ENCODE data around the gene SENP3. TPM values are rescaled to one million over a fixed set of nuclear protein-coding genes. Genes with fewer than 3 reads are reported as not detected.
"Not testable (repeated sequence)": the region's sequence is repeated elsewhere in the genome, so short reads cannot be mapped to it uniquely, and the experiment has no call there.

Gene SENP3
- total and polyA plus RNA-seq, 2 donors = 44.7 to 54.2 TPM

DNA sequence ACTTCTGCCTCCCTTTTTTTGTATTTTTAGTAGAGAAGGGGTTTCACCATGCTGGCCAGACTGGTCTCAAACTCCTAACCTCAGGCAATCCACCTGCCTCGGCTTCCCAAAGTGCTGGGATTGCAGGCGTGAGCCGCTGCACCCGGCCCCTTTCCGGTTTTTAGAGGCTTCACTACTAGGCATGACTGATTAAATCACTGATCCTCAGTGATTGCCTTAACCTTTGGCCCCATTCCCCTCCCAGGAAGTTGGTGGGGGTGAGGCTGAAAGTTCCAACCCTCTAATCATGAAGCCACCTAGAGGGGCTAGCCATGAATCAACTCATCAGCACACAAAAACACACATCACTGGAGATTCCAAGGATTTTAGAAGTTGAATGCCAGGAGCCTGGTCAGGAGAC, 35.8 kb downstream of the SENP3 start:
- H3K27ac ChIP-seq (ENCODE audit: low read depth in 1 of 2, low read length in 1 of 2); H3K27me3 ChIP-seq (ENCODE audit: control insufficient read depth in 2 of 2, insufficient read depth in 1 of 2, low read length in 1 of 2); H3K4me3 ChIP-seq (ENCODE audit: low read length in 2 of 2); H3K4me1 ChIP-seq (ENCODE audit: control insufficient read depth in 2 of 2, insufficient read depth in 2 of 2, low read length in 2 of 2); DNase-seq (ENCODE audit: low read depth in 6 of 9, low spot score in 9 of 9); H3K9me3 ChIP-seq (ENCODE audit: control insufficient read depth in 2 of 2, insufficient read depth in 1 of 2, low read length in 1 of 2): not testable (repeated sequence)
- 98% methylated on average over 5 of the region's 5 CpGs for WGBS
- peaks cover 84 to 85% of the 10 kb centered on the region in 2 donors for H3K36me3 ChIP-seq (ENCODE audit: control insufficient read depth in 2 of 2, insufficient read depth in 2 of 2, low read length in 1 of 2)

DNA sequence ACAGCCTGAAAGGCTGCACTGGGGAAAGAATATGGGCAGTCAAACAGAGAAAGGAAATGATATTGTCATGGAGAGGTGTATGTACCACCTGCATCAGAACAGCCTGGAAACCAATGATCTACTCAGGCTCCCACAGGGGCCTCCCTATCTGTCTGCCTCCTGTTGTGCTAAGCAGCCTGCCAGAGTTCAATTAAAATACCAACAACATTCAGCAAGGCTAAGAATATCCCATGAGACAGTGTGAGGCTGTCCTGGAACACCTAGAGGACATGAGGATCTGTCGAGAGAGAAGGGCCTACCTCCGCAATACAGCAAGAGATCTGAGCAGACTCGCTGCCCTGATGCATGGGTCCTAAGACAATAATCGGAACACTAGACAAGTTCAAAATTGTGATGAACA, 44.6 kb downstream of the SENP3 start:
- DNase-seq (ENCODE audit: low read depth in 6 of 9, low spot score in 9 of 9) = no peak
- H3K27me3 ChIP-seq (ENCODE audit: control insufficient read depth in 2 of 2, insufficient read depth in 1 of 2, low read length in 1 of 2) = no peaks in the 10 kb centered on the region
- no peak overlapping the region for H3K4me3 ChIP-seq (ENCODE audit: low read length in 2 of 2)
- H3K27ac ChIP-seq (ENCODE audit: low read depth in 1 of 2, low read length in 1 of 2) = no peak overlapping the region
- no peaks in the 10 kb centered on the region for H3K9me3 ChIP-seq (ENCODE audit: control insufficient read depth in 2 of 2, insufficient read depth in 1 of 2, low read length in 1 of 2)
- no peaks in the 10 kb centered on the region for H3K4me1 ChIP-seq (ENCODE audit: control insufficient read depth in 2 of 2, insufficient read depth in 2 of 2, low read length in 2 of 2)
- peaks cover 47 to 60% of the 10 kb centered on the region in 2 donors for H3K36me3 ChIP-seq (ENCODE audit: control insufficient read depth in 2 of 2, insufficient read depth in 2 of 2, low read length in 1 of 2)
- WGBS = 100% methylated on average over 4 of the region's 4 CpGs

DNA sequence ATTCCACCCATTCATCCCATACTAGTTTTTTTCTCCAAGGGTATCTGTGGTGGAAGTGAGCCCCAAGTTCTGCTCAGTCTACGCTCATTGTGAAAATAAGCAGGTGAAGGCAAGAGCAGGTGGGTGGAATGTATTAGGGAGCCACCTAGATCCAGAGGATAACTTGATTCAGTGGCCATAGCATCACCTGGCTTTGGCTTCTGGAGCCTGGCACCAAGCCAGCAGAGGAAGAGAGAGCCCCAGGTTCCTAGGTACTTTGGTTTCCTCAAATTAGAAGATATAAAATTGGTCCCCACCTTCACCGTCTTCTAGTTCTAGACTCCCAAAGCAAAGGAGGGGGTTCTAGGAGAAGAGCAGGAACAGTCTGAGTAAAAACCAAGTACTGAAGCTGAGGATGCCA, 48.9 kb downstream of the SENP3 start:
- H3K4me1 ChIP-seq (ENCODE audit: control insufficient read depth in 2 of 2, insufficient read depth in 2 of 2, low read length in 2 of 2) = peaks cover 16 to 21% of the 10 kb centered on the region in 2 donors
- H3K9me3 ChIP-seq (ENCODE audit: control insufficient read depth in 2 of 2, insufficient read depth in 1 of 2, low read length in 1 of 2) = no peaks in the 10 kb centered on the region
- 98% methylated on average over 2 of the region's 2 CpGs for WGBS
- no peak for DNase-seq (ENCODE audit: low read depth in 6 of 9, low spot score in 9 of 9)
- peaks cover 7 to 26% of the 10 kb centered on the region in 2 donors for H3K36me3 ChIP-seq (ENCODE audit: control insufficient read depth in 2 of 2, insufficient read depth in 2 of 2, low read length in 1 of 2)
- H3K27me3 ChIP-seq (ENCODE audit: control insufficient read depth in 2 of 2, insufficient read depth in 1 of 2, low read length in 1 of 2) = no peaks in the 10 kb centered on the region
- no peak overlapping the region for H3K27ac ChIP-seq (ENCODE audit: low read depth in 1 of 2, low read length in 1 of 2)
- no peak overlapping the region for H3K4me3 ChIP-seq (ENCODE audit: low read length in 2 of 2)

DNA sequence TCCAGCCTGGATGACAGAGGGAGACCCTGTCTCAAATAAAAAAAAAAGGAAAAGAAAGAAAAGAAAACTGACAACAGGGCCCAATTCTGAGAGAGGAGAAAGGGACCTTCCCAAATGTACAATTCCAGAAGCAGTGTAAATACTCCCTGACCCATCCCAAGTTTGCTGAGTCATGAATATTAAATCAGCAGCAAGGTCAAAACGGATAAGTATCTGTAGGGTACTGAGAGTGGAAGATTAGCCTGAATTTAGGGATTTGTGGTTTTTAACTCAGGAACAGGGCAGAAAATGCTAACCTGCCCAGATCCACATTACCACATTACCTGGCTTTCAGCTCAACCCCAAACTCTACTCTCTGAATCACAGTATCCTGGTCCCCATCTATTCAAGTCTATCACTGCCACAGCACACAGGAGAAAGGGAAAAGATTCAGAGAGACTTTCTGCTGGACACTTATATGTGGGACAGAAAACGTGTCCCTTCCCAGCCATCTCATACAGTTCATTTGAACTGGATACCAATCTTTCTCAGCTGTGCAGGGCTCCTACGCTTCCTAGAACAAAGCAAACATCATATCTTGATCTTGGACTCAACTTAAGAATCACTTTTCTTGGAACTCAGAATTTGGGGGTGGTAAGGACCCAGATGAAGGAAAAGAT, 50.0 kb downstream of the SENP3 start:
- H3K27me3 ChIP-seq (ENCODE audit: control insufficient read depth in 2 of 2, insufficient read depth in 1 of 2, low read length in 1 of 2) = no peaks in the 10 kb centered on the region
- no peaks in the 10 kb centered on the region for H3K9me3 ChIP-seq (ENCODE audit: control insufficient read depth in 2 of 2, insufficient read depth in 1 of 2, low read length in 1 of 2)
- no peak overlapping the region for H3K4me3 ChIP-seq (ENCODE audit: low read length in 2 of 2)
- 85% methylated on average over 3 of the region's 3 CpGs for WGBS
- no peak for DNase-seq (ENCODE audit: low read depth in 6 of 9, low spot score in 9 of 9)
- peaks cover 16 to 22% of the 10 kb centered on the region in 2 donors for H3K4me1 ChIP-seq (ENCODE audit: control insufficient read depth in 2 of 2, insufficient read depth in 2 of 2, low read length in 2 of 2)
- H3K36me3 ChIP-seq (ENCODE audit: control insufficient read depth in 2 of 2, insufficient read depth in 2 of 2, low read length in 1 of 2) = peaks cover 0 to 18% of the 10 kb centered on the region in 2 donors
- H3K27ac ChIP-seq (ENCODE audit: low read depth in 1 of 2, low read length in 1 of 2) = peak overlapping the region in 1 of 2 donors; percentile 18

DNA sequence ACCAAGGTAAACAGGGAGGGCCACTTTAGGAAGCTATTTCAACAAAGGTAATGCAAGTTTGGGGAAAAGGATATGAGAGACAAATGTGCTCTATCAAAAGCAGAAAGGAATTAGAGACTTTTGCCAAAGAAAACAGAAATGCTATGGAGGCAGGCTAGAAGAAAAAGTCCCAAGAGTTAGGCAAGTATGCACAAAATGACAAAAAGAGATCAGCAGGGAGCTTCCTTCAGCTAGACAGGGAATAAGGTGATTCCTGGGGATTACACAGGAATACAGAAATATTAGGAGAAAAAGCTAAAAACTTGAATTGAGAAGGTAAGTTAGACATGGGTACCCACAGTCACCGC, 50.5 kb downstream of the SENP3 start:
- Histone ChIP-seq H3K36me3 (ENCODE audit: control insufficient read depth in 2 of 2, insufficient read depth in 2 of 2, low read length in 1 of 2) (peaks cover 0 to 18% of the 10 kb centered on the region in 2 donors), H3K4me1 (ENCODE audit: control insufficient read depth in 2 of 2, insufficient read depth in 2 of 2, low read length in 2 of 2) (peaks cover 16 to 22% of the 10 kb centered on the region in 2 donors), H3K27me3 (ENCODE audit: control insufficient read depth in 2 of 2, insufficient read depth in 1 of 2, low read length in 1 of 2) (no peaks in the 10 kb centered on the region), H3K9me3 (ENCODE audit: control insufficient read depth in 2 of 2, insufficient read depth in 1 of 2, low read length in 1 of 2) (no peaks in the 10 kb centered on the region), H3K4me3 (ENCODE audit: low read length in 2 of 2) (no peak overlapping the region), H3K27ac (ENCODE audit: low read depth in 1 of 2, low read length in 1 of 2) (no peak overlapping the region)
- no peak for DNase-seq (ENCODE audit: low read depth in 6 of 9, low spot score in 9 of 9)
- 100% methylated on average over 1 of the region's 1 CpG for WGBS

DNA sequence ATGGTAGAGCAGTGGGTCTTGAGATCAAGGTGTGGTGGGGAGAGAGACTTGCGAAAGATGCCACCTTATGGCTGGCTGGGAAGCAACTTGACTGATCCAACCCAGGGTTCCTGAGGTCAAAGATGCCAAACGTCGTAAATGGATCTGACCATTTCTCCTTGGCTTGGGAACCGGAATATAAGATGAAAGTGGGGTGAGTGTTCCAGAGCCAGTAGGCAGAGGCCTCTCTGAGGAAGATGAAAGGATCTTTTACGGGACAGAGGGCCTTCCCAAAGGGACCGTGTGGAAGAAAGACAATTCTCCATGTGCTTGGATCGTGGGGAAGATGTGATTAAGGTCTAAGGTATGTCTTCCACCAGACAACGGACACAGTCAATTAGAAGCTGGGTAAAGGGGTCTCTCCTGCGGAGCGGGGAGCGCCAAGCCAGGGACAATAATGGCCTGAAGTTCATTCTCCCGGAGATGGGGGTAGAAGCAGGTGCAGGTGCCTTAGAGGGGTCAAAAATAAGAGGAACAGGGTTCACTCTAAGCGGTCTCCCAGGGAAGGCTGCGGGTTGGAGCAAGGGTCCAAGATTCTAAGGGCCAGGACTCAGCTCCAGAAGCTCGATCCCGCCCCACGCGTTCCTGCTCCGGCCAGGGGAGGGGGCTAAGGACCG, 52.2 kb downstream of the SENP3 start:
- WGBS = 16% methylated on average over 20 of the region's 20 CpGs
- H3K4me3 ChIP-seq (ENCODE audit: low read length in 2 of 2) = peak overlapping the region; percentile 80 to 89
- H3K9me3 ChIP-seq (ENCODE audit: control insufficient read depth in 2 of 2, insufficient read depth in 1 of 2, low read length in 1 of 2) = no peaks in the 10 kb centered on the region
- DNase-seq (ENCODE audit: low read depth in 6 of 9, low spot score in 9 of 9) = peak in 4 of 9 donors; percentile 8 to 31 (median 26)
- H3K27ac ChIP-seq (ENCODE audit: low read depth in 1 of 2, low read length in 1 of 2) = peak overlapping the region; percentile 55 to 96
- H3K36me3 ChIP-seq (ENCODE audit: control insufficient read depth in 2 of 2, insufficient read depth in 2 of 2, low read length in 1 of 2) = peaks cover 0 to 15% of the 10 kb centered on the region in 2 donors
- H3K27me3 ChIP-seq (ENCODE audit: control insufficient read depth in 2 of 2, insufficient read depth in 1 of 2, low read length in 1 of 2) = no peaks in the 10 kb centered on the region
- peaks cover 16 to 22% of the 10 kb centered on the region in 2 donors for H3K4me1 ChIP-seq (ENCODE audit: control insufficient read depth in 2 of 2, insufficient read depth in 2 of 2, low read length in 2 of 2)

DNA sequence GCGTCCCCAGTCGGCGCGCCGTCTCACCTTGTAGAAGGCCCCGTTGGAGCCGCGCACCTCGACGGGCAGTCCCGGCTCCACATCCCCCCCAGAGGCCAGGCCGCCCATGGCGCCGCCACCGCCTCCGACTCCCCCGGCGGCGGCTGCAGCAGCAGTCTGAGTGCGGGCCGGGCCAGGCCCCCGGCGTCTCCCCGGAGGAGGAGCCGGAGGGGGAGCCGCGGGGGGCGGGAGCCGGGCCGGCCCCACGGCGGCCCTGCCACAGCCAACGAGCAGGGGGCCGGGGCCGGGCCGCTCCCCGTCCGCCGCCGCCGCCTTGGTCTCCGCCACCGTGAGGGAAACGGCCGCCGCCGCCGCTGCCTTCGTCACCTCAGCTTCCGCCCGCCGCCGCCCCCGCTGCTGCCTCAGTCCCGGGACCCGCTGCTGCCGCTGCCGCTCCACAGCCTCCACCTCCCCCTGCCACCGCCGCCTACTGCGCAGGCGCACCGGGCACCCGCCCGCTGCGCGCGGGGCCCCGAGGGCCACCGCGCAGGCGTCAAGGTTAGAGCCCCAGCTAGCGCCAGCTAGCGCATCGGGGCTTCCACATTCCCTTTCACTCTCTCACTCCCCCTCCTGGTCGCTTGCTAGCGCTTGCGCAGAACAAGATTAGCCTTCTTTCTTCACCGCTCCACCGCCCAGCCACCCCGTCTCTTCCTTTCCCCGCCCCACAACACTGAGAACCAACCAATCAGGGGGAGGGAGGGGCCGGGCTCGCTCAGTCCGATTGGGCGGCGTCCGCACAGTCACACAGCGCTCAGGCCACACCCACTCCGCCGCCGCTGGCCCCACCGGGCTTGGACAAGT, 52.9 kb downstream of the SENP3 start, which contains the start of gene FXR2:
Gene FXR2 (minus strand): TSS at position 473 of the 840 bp plus-strand sequence. CDS start 365 bp downstream, at position 108.
- peaks cover 0 to 13% of the 10 kb centered on the region in 2 donors for H3K36me3 ChIP-seq (ENCODE audit: control insufficient read depth in 2 of 2, insufficient read depth in 2 of 2, low read length in 1 of 2)
- WGBS = under 1% methylated on average over 93 of the region's 93 CpGs
- peaks cover 16 to 22% of the 10 kb centered on the region in 2 donors for H3K4me1 ChIP-seq (ENCODE audit: control insufficient read depth in 2 of 2, insufficient read depth in 2 of 2, low read length in 2 of 2)

DNA sequence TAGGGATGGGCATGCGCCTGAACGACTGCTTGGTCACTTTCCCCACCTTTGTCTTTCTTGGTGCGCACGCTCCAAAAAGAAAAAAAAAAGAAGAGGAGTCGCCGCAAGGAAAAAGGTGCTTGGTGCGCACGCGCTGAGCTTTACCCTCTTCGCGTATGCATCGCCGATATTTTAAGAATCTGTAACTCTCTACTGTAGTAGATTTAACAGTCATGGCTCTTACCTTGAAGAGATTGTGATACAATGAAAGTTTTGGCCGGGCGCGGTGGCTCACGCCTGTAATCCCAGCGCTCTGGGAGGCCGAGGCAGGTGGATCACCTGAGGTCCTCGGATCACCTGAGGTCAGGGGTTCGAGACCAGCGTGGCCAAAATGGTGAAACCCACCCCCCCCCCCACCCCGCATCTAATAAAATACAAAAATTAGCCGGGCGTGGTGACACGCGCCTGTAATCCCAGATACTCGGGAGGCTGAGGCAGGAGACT, 53.6 kb downstream of the SENP3 start:
- Histone ChIP-seq H3K9me3 (ENCODE audit: control insufficient read depth in 2 of 2, insufficient read depth in 1 of 2, low read length in 1 of 2) (no peaks in the 10 kb centered on the region), H3K27ac (ENCODE audit: low read depth in 1 of 2, low read length in 1 of 2) (peak overlapping the region; percentile 83 to 89), H3K27me3 (ENCODE audit: control insufficient read depth in 2 of 2, insufficient read depth in 1 of 2, low read length in 1 of 2) (no peaks in the 10 kb centered on the region), H3K4me1 (ENCODE audit: control insufficient read depth in 2 of 2, insufficient read depth in 2 of 2, low read length in 2 of 2) (peaks cover 16 to 22% of the 10 kb centered on the region in 2 donors), H3K36me3 (ENCODE audit: control insufficient read depth in 2 of 2, insufficient read depth in 2 of 2, low read length in 1 of 2) (peaks cover 0 to 10% of the 10 kb centered on the region in 2 donors), H3K4me3 (ENCODE audit: low read length in 2 of 2) (peak overlapping the region; percentile 58 to 59)
- no peak for DNase-seq (ENCODE audit: low read depth in 6 of 9, low spot score in 9 of 9)
- 8% methylated on average over 28 of the region's 28 CpGs for WGBS

More for the DNA sequence above, 52.9 kb downstream of the SENP3 start, which contains the start of gene FXR2:
- Histone ChIP-seq H3K9me3 (ENCODE audit: control insufficient read depth in 2 of 2, insufficient read depth in 1 of 2, low read length in 1 of 2) (no peaks in the 10 kb centered on the region), H3K27ac (ENCODE audit: low read depth in 1 of 2, low read length in 1 of 2) (peak within 1 kb of the TSS; percentile 83 to 96), H3K4me3 (ENCODE audit: low read length in 2 of 2) (peak within 1 kb of the TSS; percentile 80 to 89), H3K27me3 (ENCODE audit: control insufficient read depth in 2 of 2, insufficient read depth in 1 of 2, low read length in 1 of 2) (no peaks in the 10 kb centered on the region)
- DNase-seq (ENCODE audit: low read depth in 6 of 9, low spot score in 9 of 9) = peak; percentile 99 to 100 (median 100)
